GM12878 (cell line): ENCODE measurements around the gene ITM2C.

ENCODE experiments used
- EP300 ChIP-seq, 2 experiments: fragments of 150-350 bp in 1 of 2; IDR thresholded peaks; 2 replicates each; pipeline ENCODE4 v1.6.1; 2011 to 2012; ENCODE audit warnings: low read depth in 2 of 2, low read length in 2 of 2, borderline replicate concordance in 1 of 2, improper control_type of control experiment in 1 of 2, inconsistent platforms in 1 of 2; ENCODE audit not compliant: control insufficient read depth in 1 of 2
- RCOR1 ChIP-seq: conservative IDR thresholded peaks from 2 replicates; pipeline ENCODE4 v1.6.1; 2012; ENCODE audit warnings: low read depth, low read length, improper control_type of control experiment

- no peak for TF ChIP-seq RCOR1
- no peak for TF ChIP-seq EP300 (IDR thresholded peaks at IDR 0.05; ENCODE audit: borderline replicate concordance in 1 of 2, control insufficient read depth in 1 of 2, low read depth in 2 of 2, low read length in 2 of 2)
Observed at GRCh38 chr2:230879271-230879882, 14.6 kb downstream of the ITM2C start.
